Thymus (tissue), 11 donors: ENCODE results near the gene SH3BP4. TPM values are rescaled to one million over a fixed set of nuclear protein-coding genes. Genes with fewer than 3 reads are reported as not detected.

Experiments used
- DNase-seq, 9 donors: peaks; one replicate each; pipeline ENCODE4 v3.0.0-alpha.2; 2013; ENCODE audit warnings: low spot score in 9 of 9, low read depth in 6 of 9, missing footprints in 1 of 9
- H3K27ac ChIP-seq, 2 donors: one replicate each; pipeline ENCODE4 v1.5.1; 2013; ENCODE audit warnings: control low read depth in 1 of 2, low read depth in 1 of 2, low read length in 1 of 2, mild to moderate bottlenecking in 1 of 2, moderate library complexity in 1 of 2
- H3K27me3 ChIP-seq, 2 donors: one replicate each; pipeline ENCODE4 v1.5.1; 2013; ENCODE audit warnings: low read length in 1 of 2; ENCODE audit not compliant: control insufficient read depth in 2 of 2, insufficient read depth in 1 of 2
- H3K36me3 ChIP-seq, 2 donors: one replicate each; pipeline ENCODE4 v1.5.1; 2013; ENCODE audit warnings: low read length in 1 of 2, mild to moderate bottlenecking in 1 of 2, moderate library complexity in 1 of 2; ENCODE audit not compliant: control insufficient read depth in 2 of 2, insufficient read depth in 2 of 2
- H3K4me1 ChIP-seq, 2 donors: one replicate each; pipeline ENCODE4 v1.5.1; 2013; ENCODE audit warnings: low read length in 2 of 2; ENCODE audit not compliant: control insufficient read depth in 2 of 2, insufficient read depth in 2 of 2
- H3K4me3 ChIP-seq, 2 donors: one replicate each; pipeline ENCODE4 v1.5.1; 2013; ENCODE audit warnings: low read length in 2 of 2, control low read depth in 1 of 2, mild to moderate bottlenecking in 1 of 2
- H3K9me3 ChIP-seq, 2 donors: one replicate each; pipeline ENCODE4 v1.5.1; 2013; ENCODE audit warnings: low read length in 1 of 2, mild to moderate bottlenecking in 1 of 2; ENCODE audit not compliant: control insufficient read depth in 2 of 2, insufficient read depth in 1 of 2
- WGBS: extraction: QIAGEN DNeasy Blood & Tissue Kit; methylation state at CpG from one replicate; pipeline ENCODE4 v1.1.7; 2013; 5-methylcytosine and 5-hydroxymethylcytosine counted together
- polyA plus RNA-seq: library from polyadenylated mRNA; stranded (reverse); fragments of 200-250 nt; gene quantifications from one replicate; pipeline ENCODE4 v1.2.3, GENCODE V29; 2013
- total RNA-seq: library from RNA; stranded (reverse); fragments of 120-200 nt; gene quantifications from one replicate; pipeline ENCODE4 v1.2.4, GENCODE V29; 2013
- donor health status: healthy.

SH3BP4 gene
- total and polyA plus RNA-seq, 2 donors = 6.2 to 12.3 TPM

GRCh38 chr2:234998404-234999211 lies 46.8 kb downstream of the SH3BP4 start:
- WGBS = 95% methylated on average over 29 of the region's 29 CpGs
- Histone ChIP-seq H3K27me3 (no peaks in the 10 kb centered on the region), H3K4me3 (no peak overlapping the region), H3K36me3 (no peaks in the 10 kb centered on the region), H3K27ac (no peak overlapping the region), H3K9me3 (no peaks in the 10 kb centered on the region), H3K4me1 (peaks cover 12 to 19% of the 10 kb centered on the region in 2 donors)
- DNase-seq = no peak

- Histone ChIP-seq H3K4me1 (peaks cover 5 to 7% of the 10 kb centered on the region in 2 donors), H3K27ac (no peak overlapping the region), H3K4me3 (no peak overlapping the region), H3K9me3 (no peaks in the 10 kb centered on the region), H3K27me3 (no peaks in the 10 kb centered on the region), H3K36me3 (no peaks in the 10 kb centered on the region)
- 88% methylated on average over 11 of the region's 11 CpGs for WGBS
- no peak for DNase-seq
Observed at GRCh38 chr2:234999740-235000425, 48.1 kb downstream of the SH3BP4 start.

- WGBS = 93% methylated on average over 20 of the region's 20 CpGs
- Histone ChIP-seq H3K4me1 (no peaks in the 10 kb centered on the region), H3K9me3 (no peaks in the 10 kb centered on the region), H3K27me3 (no peaks in the 10 kb centered on the region), H3K27ac (no peak overlapping the region), H3K36me3 (no peaks in the 10 kb centered on the region), H3K4me3 (no peak overlapping the region)
- DNase-seq = no peak
Observed at GRCh38 chr2:235000426-235001236, 48.8 kb downstream of the SH3BP4 start.

GRCh38 chr2:235001237-235002133 lies 49.7 kb downstream of the SH3BP4 start:
- no peak overlapping the region for H3K27ac ChIP-seq
- no peaks in the 10 kb centered on the region for H3K9me3 ChIP-seq
- no peaks in the 10 kb centered on the region for H3K36me3 ChIP-seq
- no peaks in the 10 kb centered on the region for H3K27me3 ChIP-seq
- no peak for DNase-seq
- 97% methylated on average over 25 of the region's 25 CpGs for WGBS
- no peaks in the 10 kb centered on the region for H3K4me1 ChIP-seq
- H3K4me3 ChIP-seq = no peak overlapping the region

GRCh38 chr2:235002198-235003095 lies 50.6 kb downstream of the SH3BP4 start:
- no peak for DNase-seq
- Histone ChIP-seq H3K27me3 (no peaks in the 10 kb centered on the region), H3K9me3 (no peaks in the 10 kb centered on the region), H3K4me1 (no peaks in the 10 kb centered on the region), H3K4me3 (no peak overlapping the region), H3K27ac (no peak overlapping the region), H3K36me3 (no peaks in the 10 kb centered on the region)
- 94% methylated on average over 16 of the region's 16 CpGs for whole genome bisulfite sequencing

GRCh38 chr2:235003096-235003775 lies 51.4 kb downstream of the SH3BP4 start:
- WGBS = 89% methylated on average over 12 of the region's 12 CpGs

GRCh38 chr2:235004329-235004903 lies 52.6 kb downstream of the SH3BP4 start:
- no peaks in the 10 kb centered on the region for H3K9me3 ChIP-seq
- H3K27me3 ChIP-seq = no peaks in the 10 kb centered on the region
- no peaks in the 10 kb centered on the region for H3K4me1 ChIP-seq
- no peak overlapping the region for H3K27ac ChIP-seq
- DNase-seq = no peak
- WGBS = 94% methylated on average over 6 of the region's 6 CpGs
- H3K4me3 ChIP-seq = no peak overlapping the region
- H3K36me3 ChIP-seq = no peaks in the 10 kb centered on the region

More at GRCh38 chr2:235003096-235003775, 51.4 kb downstream of the SH3BP4 start:
- DNase-seq = no peak
- no peak overlapping the region for H3K4me3 ChIP-seq
- H3K27ac ChIP-seq = no peak overlapping the region
- H3K9me3 ChIP-seq = no peaks in the 10 kb centered on the region
- H3K36me3 ChIP-seq = no peaks in the 10 kb centered on the region
- no peaks in the 10 kb centered on the region for H3K27me3 ChIP-seq
- H3K4me1 ChIP-seq = no peaks in the 10 kb centered on the region
